Activated CD8-positive, alpha-beta memory T cell treated with anti-CD3 and anti-CD28 coated beads for 24 hours (primary cell): Measurements from ENCODE around the gene CLRN1.

Source experiments
- DNase-seq: peaks from one replicate; pipeline ENCODE4 v3.0.0-alpha.2; 2020

CLRN1 gene

DNA sequence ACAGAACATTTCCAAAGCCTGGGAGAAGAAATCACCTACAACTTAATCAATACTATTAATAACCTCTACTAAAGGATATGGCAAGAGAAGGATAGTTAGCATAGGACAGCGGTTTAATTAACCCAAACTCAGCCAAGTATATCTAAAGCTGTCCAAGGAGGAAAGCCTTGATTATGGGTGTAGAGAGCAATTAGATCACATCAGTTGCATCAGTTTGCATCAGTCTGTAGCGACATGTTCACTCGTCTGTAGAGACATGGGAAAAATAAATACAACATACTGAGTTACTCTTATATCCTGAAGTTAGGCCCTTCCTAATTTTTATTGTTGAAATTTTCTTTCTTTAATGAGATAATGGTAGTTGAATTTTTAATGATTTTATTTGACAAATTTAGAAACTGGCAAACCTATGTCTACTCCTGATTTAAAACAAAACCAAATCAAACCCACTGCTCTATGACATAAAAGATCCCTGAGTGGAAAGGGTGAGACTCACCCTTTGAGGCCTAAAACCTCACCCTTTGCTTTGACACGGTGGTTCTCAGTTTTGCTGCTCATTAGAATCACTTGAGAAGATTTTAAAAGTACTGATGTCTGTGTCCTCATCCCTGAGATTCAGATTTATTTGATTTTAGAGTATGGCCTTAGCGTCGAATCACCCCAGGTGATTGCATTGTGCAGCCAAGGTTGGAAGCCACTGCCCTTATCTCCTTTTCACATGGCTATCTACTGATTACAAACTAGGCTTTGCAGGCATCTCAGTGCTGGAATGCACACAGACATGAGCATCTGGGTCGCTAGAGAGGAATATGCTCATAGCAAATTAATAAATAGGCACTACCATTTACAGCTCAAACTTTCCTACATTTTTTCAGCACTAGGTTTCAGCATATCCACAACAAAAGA lies 2.8 kb upstream of the CLRN1 start:
- no peak for DNase-seq

DNA sequence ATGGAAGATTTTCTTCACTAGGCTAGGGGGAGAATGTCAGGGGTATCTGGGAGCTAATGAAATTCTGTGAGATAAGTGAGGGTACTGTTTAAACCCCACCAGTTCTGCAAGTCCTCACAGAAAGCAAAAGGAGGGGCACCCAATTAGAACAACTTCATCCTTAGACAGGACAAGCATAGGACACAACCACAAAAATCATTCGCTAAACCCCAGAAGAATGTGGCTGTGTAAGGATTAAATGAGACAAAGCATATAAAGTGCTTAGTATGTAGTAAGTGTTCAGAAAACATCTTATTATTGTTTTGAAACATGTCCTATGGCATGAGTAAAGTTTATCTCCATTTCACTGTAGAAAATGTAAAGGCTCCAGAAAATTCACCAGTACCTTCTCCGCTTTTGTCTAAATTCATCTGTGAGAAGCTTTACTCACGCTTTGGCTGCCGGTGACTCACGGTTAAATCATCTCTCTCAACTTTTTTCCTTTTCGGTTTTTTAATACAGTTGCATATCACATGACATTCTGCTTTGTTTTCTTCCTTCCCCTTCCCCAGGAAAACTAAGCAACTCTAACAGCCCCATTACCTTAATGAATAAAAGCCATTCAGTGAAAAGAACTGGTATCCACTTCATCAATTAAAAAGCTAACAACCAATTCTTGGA lies 1.7 kb downstream of the CLRN1 start:
- DNase-seq: no peak

DNA sequence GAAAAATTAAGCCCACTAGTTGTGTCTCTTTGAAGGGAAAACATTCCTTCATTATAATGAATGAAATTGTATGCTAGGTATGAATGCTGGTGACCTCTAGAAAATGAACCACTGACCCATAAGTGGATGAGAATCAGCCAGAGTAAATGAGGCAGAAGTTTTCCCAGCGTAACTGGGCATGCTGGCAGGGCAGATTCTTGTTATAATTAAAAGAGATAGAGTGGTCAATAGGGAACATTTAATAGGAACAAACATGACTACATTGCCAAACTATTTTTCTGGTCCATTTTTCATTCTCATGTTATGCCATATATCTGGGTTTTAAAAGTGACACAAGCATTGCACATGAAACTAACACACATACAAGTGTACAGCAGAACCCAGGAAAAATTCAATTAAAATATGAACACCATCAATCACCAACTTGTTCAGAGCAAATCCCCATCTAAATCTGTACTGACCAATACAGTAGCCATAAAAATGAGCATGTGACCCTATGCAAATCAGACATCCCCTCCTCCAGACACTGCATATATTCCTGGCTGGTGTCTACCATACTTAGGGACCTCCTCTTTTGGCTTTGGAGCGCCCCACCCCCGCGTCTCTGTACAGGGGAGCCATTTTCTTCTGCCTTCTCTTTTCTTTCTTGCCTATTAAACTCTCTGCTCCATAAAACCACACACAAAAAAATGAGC lies 4.0 kb downstream of the CLRN1 start:
- DNase-seq: no peak

GRCh38 chr3:150965436-150965835 lies 7.1 kb downstream of the CLRN1 start:
- DNase-seq: no peak

GRCh38 chr3:150961949-150962348 lies 10.6 kb downstream of the CLRN1 start:
- DNase-seq: no peak

- no peak for DNase-seq
Measured at GRCh38 chr3:150960708-150961684, 11.5 kb downstream of the CLRN1 start.

DNA sequence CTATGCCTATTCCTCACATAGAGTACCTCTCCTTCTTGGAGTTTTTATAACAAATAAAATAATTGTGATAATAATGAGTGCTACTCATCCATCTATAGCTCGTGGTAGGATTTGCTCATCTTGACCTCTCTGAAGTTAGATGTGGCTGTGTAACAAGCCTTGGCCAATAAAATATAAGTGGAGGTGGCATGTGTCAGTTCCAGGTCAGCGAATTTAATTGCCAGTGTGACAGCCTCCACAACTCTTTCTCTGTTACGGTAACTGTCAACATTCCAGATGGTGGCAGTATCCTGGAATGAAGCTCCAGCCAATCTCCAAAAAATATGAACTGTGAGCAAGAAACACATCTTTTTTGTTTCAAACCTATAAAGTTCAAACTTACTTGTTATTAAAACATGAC lies 13.8 kb downstream of the CLRN1 start:
- DNase-seq: no peak

GRCh38 chr3:150956376-150956775 lies 16.2 kb downstream of the CLRN1 start:
- no peak for DNase-seq

DNA sequence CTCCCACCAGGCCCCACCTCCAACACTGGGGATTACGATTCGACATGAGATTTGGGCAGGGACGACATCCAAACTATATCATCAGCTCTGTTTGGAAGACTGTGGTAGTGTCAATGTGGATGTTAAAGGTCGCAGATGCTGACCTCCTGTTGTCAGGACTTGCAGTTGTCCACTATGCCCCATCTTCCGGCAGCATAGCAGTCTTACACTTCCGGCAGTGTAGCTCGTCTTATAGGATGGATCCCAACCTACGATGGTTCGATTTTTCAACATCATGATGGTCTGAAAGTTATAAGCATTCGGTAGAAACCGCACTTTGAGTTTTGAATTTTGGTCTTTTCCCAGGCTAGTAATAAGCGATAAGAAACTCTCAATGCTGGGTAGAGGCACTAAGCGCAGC lies 20.6 kb downstream of the CLRN1 start:
- no peak for DNase-seq

DNA sequence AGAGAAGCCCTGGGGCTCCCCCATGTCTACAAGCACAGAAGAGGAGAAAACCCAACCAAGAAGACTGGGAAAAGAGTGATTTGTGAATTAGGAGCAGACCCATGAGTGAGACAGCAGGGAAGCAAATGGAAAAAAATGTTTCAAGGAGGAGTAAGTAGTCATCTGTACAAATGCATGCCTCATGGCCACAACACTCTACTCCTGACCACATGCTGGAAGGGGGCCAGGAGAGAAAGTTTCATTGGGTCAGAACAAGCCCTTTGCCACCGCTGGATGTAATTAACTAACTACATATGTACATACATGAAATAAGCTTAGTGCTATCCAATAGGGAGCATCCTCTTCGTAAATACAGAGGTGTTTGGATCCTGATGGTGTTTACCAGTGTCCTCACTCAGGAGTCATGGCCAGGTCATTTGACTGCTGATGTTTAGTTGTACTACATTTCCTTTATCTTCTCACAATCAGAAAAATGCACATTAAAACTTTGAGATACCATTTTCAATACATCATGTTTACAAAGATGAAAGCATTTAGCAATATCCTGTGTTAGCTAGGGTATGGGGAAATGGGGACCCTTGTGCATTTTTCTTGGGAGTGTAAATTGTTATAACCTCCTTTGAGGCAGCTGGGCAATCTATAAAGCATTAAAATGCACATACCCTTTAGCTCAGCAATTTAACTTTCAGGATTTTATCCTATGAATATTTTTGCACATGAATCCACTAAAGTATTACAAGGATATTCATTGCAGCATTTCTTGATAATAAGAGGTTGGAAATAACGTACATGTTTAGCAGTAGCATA lies 27.1 kb downstream of the CLRN1 start:
- DNase-seq: no peak

DNA sequence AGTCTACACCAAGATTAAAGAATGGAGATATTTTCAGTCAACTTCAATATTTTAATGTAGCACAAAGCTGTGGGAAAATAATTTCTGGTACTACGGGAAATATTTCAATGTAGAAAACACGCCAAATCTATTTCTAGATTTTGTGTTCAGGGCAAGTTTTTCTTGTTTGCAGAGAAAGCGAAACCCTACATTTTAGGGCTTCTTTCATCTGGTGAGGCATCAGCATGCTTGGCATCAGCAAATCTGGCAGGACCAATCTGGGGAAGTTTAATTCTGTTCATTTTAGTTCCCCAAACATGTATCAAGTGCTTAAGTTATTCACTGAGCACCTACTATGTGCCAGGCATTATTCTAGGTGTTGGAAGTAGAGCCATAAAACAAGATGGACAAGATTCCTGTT lies 30.3 kb downstream of the CLRN1 start:
- DNase-seq: no peak

DNA sequence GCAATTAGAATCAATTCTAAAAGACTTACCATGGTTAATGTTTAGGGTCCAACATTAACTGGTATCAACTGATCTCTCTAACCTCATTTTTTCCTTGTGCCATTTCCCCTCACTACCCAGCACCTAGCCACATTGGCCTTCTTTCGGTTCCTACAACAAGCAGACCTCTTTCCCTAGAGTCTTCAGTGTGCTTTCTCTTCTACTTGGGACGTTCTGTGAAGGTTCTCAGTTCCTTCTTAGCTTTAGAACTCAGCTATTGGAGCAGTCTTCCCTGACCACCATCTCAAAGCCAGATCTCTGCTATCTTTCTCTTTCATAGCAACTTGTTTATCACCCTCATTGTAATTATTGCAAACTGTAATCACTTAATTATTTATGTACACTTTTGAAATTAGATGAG lies 35.8 kb downstream of the CLRN1 start:
- DNase-seq: no peak

GRCh38 chr3:150933473-150933995 lies 39.0 kb downstream of the CLRN1 start:
- no peak for DNase-seq

DNA sequence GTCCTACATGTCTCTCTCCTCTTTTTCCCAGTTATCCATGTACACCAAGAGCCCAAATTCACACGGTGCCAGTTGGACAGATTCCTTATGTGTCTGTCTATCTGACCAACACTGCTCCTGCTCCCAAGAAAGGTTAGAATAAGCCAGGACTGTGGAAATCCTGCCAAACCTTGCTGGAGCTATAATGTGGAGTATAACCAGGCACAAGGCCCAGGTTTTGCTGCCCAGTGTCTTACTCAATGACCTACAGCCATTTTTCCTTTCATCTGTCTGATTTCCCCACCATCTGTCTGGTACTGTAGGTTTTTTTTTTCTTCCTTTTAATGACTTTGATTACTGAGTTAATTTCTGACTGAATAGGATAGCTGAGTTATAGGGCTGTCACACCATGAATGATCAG lies 40.8 kb downstream of the CLRN1 start:
- DNase-seq: no peak

DNA sequence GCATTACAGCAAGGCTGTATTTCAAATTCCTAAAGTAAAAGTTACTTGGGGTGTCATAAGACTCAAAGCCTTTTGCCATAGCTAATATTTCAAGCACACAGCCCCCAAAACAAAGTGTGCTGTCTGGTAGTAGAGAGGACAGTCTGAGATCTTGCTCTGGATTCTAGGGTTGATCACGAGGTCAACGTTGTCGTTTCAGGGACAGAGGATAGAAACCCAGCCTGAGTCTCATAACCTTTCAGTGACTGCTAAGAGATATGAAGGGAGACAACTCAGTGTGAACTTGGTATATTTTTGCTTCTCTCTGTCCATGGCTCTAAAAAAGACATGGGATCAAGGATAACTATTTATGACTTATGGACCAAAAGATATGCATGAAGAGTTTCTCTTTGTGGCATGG lies 41.7 kb downstream of the CLRN1 start:
- no peak for DNase-seq

DNA sequence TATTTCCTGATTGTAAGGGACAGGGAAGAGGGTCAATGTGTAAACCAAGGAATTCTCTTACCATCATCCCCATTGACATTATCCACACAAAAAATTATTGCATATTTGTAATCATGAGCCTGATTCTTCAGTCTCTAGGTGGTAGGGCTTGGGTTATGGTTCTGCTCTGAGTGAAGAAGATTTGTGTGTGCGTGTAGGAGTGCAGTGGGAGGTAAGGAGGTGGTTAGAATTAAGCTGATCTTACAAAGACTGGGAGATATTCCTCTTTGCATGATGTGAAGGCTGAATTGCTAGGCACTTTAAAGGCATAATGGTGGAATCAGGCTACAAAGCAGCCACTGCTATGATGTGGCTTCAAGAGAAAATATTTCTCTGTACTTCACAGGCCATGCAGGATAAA lies 44.3 kb downstream of the CLRN1 start:
- DNase-seq: no peak

DNA sequence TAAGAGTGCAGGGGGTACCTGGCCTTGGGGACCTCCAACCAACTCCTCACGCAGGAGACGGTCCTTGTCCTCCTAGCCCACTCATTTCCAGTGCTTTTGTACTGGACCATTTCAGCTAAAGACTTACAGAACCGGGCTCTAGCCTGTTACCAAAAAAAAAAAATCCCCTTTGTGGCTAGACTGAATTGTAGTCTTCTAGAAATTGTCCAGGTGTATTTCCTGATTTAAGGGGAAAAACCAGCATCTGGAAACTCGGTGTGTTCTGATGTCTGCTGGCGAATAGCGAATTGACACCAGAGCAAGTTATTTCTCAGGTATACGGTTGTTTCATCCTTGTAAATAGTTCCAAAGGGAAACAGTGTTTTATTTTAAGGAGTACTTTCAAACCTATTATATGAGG lies 46.2 kb downstream of the CLRN1 start:
- DNase-seq: no peak

GRCh38 chr3:150925751-150926201 lies 46.8 kb downstream of the CLRN1 start:
- peak; percentile 78 for DNase-seq

DNA sequence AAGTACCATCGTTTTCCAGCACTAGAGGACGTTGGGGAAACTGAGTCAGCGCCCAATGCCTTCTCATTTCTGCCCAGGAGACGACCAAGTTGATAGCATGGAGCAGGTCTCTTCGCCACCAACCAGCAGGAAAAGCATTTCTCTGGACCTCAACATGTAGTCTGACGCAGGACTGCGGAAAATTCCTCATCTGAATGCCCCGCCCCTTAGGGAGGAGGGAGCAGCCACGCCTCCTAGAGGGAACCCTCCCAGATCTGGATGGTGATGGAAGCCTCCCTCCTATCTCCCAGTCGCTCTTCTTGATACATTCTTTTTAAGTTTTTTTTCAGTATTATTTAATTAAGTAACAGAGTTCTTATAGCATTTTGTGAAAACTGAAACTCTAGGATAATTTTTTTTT lies 49.9 kb downstream of the CLRN1 start:
- DNase-seq: no peak

GRCh38 chr3:150921209-150921608 lies 51.3 kb downstream of the CLRN1 start:
- no peak for DNase-seq

- DNase-seq: no peak
Measured at GRCh38 chr3:150920236-150920635, 52.3 kb downstream of the CLRN1 start.
